WTC11 (cell line): ENCODE measurements around the gene SLC36A4.

Experiments
- AFF4 ChIP-seq: sonication (generic); formaldehyde crosslinking; IDR thresholded peaks from 2 replicates; pipeline ENCODE4 v1.8.1; 2023; ENCODE audit warnings: mild to moderate bottlenecking, missing genetic modification reagents, borderline replicate concordance
- ATF1 ChIP-seq: sonication (generic); formaldehyde crosslinking; IDR thresholded peaks from 2 replicates; pipeline ENCODE4 v1.8.1; 2023; ENCODE audit warnings: mild to moderate bottlenecking, moderate library complexity, missing genetic modification reagents
- CBFB ChIP-seq: sonication (generic); formaldehyde crosslinking; IDR thresholded peaks from 2 replicates; pipeline ENCODE4 v1.8.1; 2022; ENCODE audit warnings: mild to moderate bottlenecking, low read depth, missing genetic modification reagents
- GABPB1 ChIP-seq: sonication (generic); formaldehyde crosslinking; IDR thresholded peaks from 2 replicates; pipeline ENCODE4 v1.8.1; 2023; ENCODE audit warnings: mild to moderate bottlenecking, missing genetic modification reagents
- KAT7 ChIP-seq: sonication (generic); formaldehyde crosslinking; IDR thresholded peaks from 2 replicates; pipeline ENCODE4 v1.8.1; 2023; ENCODE audit warnings: missing genetic modification reagents, mild to moderate bottlenecking, borderline replicate concordance
- ZNF512 ChIP-seq: sonication (generic); formaldehyde crosslinking; IDR thresholded peaks from 2 replicates; pipeline ENCODE4 v1.8.1; 2022; ENCODE audit warnings: missing genetic modification reagents, borderline replicate concordance
- TF ChIP-seq, protein P1 (sequence below): fragments of 200-600 bp; IDR thresholded peaks from 2 replicates; pipeline ENCODE4 v1.8.0; 2022; ENCODE audit warnings: antibody characterized with exemption
- TF ChIP-seq, protein P2 (sequence below): sonication (generic); formaldehyde crosslinking; IDR thresholded peaks from 2 replicates; pipeline ENCODE4 v1.8.1; 2023; ENCODE audit warnings: mild to moderate bottlenecking, moderate library complexity, missing genetic modification reagents
- TF ChIP-seq, protein P3 (sequence below): sonication (generic); formaldehyde crosslinking; IDR thresholded peaks from 2 replicates; pipeline ENCODE4 v1.8.0; 2022; ENCODE audit warnings: mild to moderate bottlenecking, missing genetic modification reagents

GRCh38 chr11:93169950-93170561 is 27.7 kb downstream of the SLC36A4 start:
- TF ChIP-seq ATF1 (CRISPR knock-in tag) (no peak), GABPB1 (CRISPR knock-in tag) (no peak), ZNF512 (CRISPR knock-in tag) (no peak), CBFB (no peak), AFF4 (CRISPR knock-in tag) (no peak), KAT7 (CRISPR knock-in tag) (no peak)
- TF ChIP-seq, protein P1, sequence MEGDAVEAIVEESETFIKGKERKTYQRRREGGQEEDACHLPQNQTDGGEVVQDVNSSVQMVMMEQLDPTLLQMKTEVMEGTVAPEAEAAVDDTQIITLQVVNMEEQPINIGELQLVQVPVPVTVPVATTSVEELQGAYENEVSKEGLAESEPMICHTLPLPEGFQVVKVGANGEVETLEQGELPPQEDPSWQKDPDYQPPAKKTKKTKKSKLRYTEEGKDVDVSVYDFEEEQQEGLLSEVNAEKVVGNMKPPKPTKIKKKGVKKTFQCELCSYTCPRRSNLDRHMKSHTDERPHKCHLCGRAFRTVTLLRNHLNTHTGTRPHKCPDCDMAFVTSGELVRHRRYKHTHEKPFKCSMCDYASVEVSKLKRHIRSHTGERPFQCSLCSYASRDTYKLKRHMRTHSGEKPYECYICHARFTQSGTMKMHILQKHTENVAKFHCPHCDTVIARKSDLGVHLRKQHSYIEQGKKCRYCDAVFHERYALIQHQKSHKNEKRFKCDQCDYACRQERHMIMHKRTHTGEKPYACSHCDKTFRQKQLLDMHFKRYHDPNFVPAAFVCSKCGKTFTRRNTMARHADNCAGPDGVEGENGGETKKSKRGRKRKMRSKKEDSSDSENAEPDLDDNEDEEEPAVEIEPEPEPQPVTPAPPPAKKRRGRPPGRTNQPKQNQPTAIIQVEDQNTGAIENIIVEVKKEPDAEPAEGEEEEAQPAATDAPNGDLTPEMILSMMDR, result peak; percentile 27; the same call in 1 of the 2 replicates
- TF ChIP-seq, protein P2, sequence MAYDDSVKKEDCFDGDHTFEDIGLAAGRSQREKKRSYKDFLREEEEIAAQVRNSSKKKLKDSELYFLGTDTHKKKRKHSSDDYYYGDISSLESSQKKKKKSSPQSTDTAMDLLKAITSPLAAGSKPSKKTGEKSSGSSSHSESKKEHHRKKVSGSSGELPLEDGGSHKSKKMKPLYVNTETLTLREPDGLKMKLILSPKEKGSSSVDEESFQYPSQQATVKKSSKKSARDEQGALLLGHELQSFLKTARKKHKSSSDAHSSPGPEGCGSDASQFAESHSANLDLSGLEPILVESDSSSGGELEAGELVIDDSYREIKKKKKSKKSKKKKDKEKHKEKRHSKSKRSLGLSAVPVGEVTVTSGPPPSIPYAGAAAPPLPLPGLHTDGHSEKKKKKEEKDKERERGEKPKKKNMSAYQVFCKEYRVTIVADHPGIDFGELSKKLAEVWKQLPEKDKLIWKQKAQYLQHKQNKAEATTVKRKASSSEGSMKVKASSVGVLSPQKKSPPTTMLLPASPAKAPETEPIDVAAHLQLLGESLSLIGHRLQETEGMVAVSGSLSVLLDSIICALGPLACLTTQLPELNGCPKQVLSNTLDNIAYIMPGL (CRISPR knock-in tag), result no peak
- TF ChIP-seq, protein P3, sequence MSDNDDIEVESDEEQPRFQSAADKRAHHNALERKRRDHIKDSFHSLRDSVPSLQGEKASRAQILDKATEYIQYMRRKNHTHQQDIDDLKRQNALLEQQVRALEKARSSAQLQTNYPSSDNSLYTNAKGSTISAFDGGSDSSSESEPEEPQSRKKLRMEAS (CRISPR knock-in tag), result no peak
